CD14-positive monocyte (primary cell): ENCODE results near the gene BASP1. TPM values are rescaled to one million over a fixed set of nuclear protein-coding genes. Genes with fewer than 3 reads are reported as not detected.

ENCODE experiments used
- DNase-seq, 3 donors: peaks; one replicate each; pipeline ENCODE4 v3.0.0-alpha.2; 2011 to 2022
- H2AFZ ChIP-seq: 2 replicates; pipeline ENCODE4 v1.6.0; 2012; ENCODE audit warnings: mild to moderate bottlenecking, low read depth, low read length, inconsistent platforms; ENCODE audit not compliant: insufficient read depth, poor library complexity, severe bottlenecking
- H3K27ac ChIP-seq, 2 donors: 1 replicate in 1 of 2; 2 replicates in 1 of 2; pipeline ENCODE4 v1.5.1; 2012 to 2013; ENCODE audit warnings: low read length in 2 of 2, control low read depth in 1 of 2, inconsistent platforms in 1 of 2, low read depth in 1 of 2, mild to moderate bottlenecking in 1 of 2
- H3K27me3 ChIP-seq, 2 donors: one replicate each; pipeline versions ENCODE4 v1.6.0 to v1.6.1; 2011 to 2013; ENCODE audit warnings: low read length in 2 of 2; ENCODE audit not compliant: control insufficient read depth in 2 of 2, insufficient read depth in 2 of 2
- H3K36me3 ChIP-seq, 2 donors: replicated peaks in 1 of 2; 1 replicate in 1 of 2; 2 replicates in 1 of 2; pipeline versions ENCODE4 v1.5.1 to v1.6.1; 2012 to 2013; ENCODE audit warnings: low read length in 2 of 2, control low read depth in 1 of 2, inconsistent platforms in 1 of 2, mild to moderate bottlenecking in 1 of 2; ENCODE audit not compliant: insufficient read depth in 2 of 2, control insufficient read depth in 1 of 2
- H3K4me1 ChIP-seq, 2 donors: 1 replicate in 1 of 2; 2 replicates in 1 of 2; pipeline versions ENCODE4 v1.5.1 to v1.6.1; 2012 to 2013; ENCODE audit warnings: low read length in 2 of 2, control low read depth in 1 of 2, inconsistent platforms in 1 of 2, mild to moderate bottlenecking in 1 of 2, moderate library complexity in 1 of 2; ENCODE audit not compliant: insufficient read depth in 2 of 2, control insufficient read depth in 1 of 2
- H3K4me2 ChIP-seq: replicated peaks from 2 replicates; pipeline ENCODE3; 2012; ENCODE audit warnings: low read length, moderate library complexity, mild to moderate bottlenecking; ENCODE audit not compliant: poor library complexity, severe bottlenecking; ENCODE audit errors: extremely low read depth
- H3K4me3 ChIP-seq, 3 experiments: fragments of 200-600 bp in 1 of 3; sonication (generic) in 1 of 3; replicated peaks in 1 of 3; 1 replicate in 2 of 3; 2 replicates in 1 of 3; pipeline ENCODE4 v1.5.1; 2011 to 2013; ENCODE audit warnings: low read length in 3 of 3, mild to moderate bottlenecking in 3 of 3, control low read depth in 2 of 3, low read depth in 2 of 3, inconsistent platforms in 1 of 3, moderate library complexity in 1 of 3
- H3K79me2 ChIP-seq: 2 replicates; pipeline ENCODE4 v1.6.0; 2012; ENCODE audit warnings: mild to moderate bottlenecking, control low read depth, inconsistent platforms, low read length, moderate library complexity; ENCODE audit not compliant: insufficient read depth
- H3K9ac ChIP-seq: 2 replicates; pipeline ENCODE4 v1.6.0; 2017; ENCODE audit warnings: low read length, mild to moderate bottlenecking; ENCODE audit not compliant: insufficient read depth, poor library complexity, severe bottlenecking
- H3K9me3 ChIP-seq, 2 donors: replicated peaks in 1 of 2; 1 replicate in 1 of 2; 2 replicates in 1 of 2; pipeline versions ENCODE4 v1.5.1 to v1.6.1; 2012 to 2013; ENCODE audit warnings: low read length in 2 of 2, control low read depth in 1 of 2; ENCODE audit not compliant: control insufficient read depth in 1 of 2, insufficient read depth in 1 of 2
- H4K20me1 ChIP-seq: 2 replicates; pipeline ENCODE4 v1.6.0; 2012; ENCODE audit warnings: mild to moderate bottlenecking, low read length, control low read depth, moderate library complexity; ENCODE audit not compliant: insufficient read depth
- H3K27ac Mint-ChIP-seq, 7 donors: one replicate each; pipeline ENCODE4 v1.8.0; 2020; ENCODE audit warnings: mild to moderate bottlenecking in 7 of 7, mixed read lengths in 7 of 7, moderate library complexity in 6 of 7, inconsistent platforms in 2 of 7
- H3K27me3 Mint-ChIP-seq, 3 donors: one replicate each; pipeline ENCODE4 v1.8.0; 2021 to 2022; ENCODE audit warnings: low read depth in 3 of 3, mild to moderate bottlenecking in 3 of 3, mixed read lengths in 3 of 3, moderate library complexity in 3 of 3, inconsistent platforms in 1 of 3
- H3K36me3 Mint-ChIP-seq, 2 donors: one replicate each; pipeline ENCODE4 v1.8.0; 2020; ENCODE audit warnings: mixed read lengths in 2 of 2, inconsistent platforms in 1 of 2, mild to moderate bottlenecking in 1 of 2
- H3K4me1 Mint-ChIP-seq: one replicate; pipeline ENCODE4 v1.8.0; 2020; ENCODE audit warnings: mild to moderate bottlenecking, mixed read lengths
- H3K4me3 Mint-ChIP-seq, 2 donors: one replicate each; pipeline ENCODE4 v1.8.0; 2020; ENCODE audit warnings: mild to moderate bottlenecking in 2 of 2, mixed read lengths in 2 of 2, moderate library complexity in 1 of 2
- H3K9me3 Mint-ChIP-seq, 7 donors: one replicate each; pipeline ENCODE4 v1.8.0; 2020 to 2022; ENCODE audit warnings: mixed read lengths in 7 of 7, mild to moderate bottlenecking in 6 of 7, moderate library complexity in 6 of 7, inconsistent platforms in 2 of 7
- CTCF ChIP-seq: fragments of 200-600 bp; IDR thresholded peaks from one replicate; pipeline ENCODE4 v1.8.0; 2022; ENCODE audit warnings: antibody characterized with exemption, mild to moderate bottlenecking
- WGBS: methylation state at CpG from one replicate; pipeline ENCODE4 v1.1.5; 2013; ENCODE audit warnings: missing lambda C conversion rate; ENCODE audit not compliant: insufficient coverage; 5-methylcytosine and 5-hydroxymethylcytosine counted together
- intact Hi-C, 2 donors: fragments of 100-400 bp; cut with micrococcal nuclease; formaldehyde crosslinking; loops; one replicate each; pipeline versions ENCODE4 v1.15.0 to v1.15.1; 2023
- polyA plus RNA-seq, 3 donors: library from polyadenylated mRNA; depleted of rRNA in 1 of 3; unstranded in 2 of 3; stranded (reverse) in 1 of 3; fragments of 300-500 nt in 2 of 3; fragments of >200 nt in 1 of 3; fragmentation: Illumina TruSeq in 2 of 3; gene quantifications; 1 replicate in 2 of 3; 2 replicates in 1 of 3; pipeline ENCODE4 v1.2.3, GENCODE V29; 2012 to 2021

BASP1 gene
- polyA plus RNA-seq, 3 donors, result 23.7 to 61.6 (median 36.6) TPM

- H3K79me2 ChIP-seq, result no peaks in the 10 kb centered on the region
- no peaks in the 10 kb centered on the region for H3K9me3 Mint-ChIP-seq
- H3K4me1 Mint-ChIP-seq, result peaks cover 15% of the 10 kb centered on the region
- peak overlapping the region in 1 of 7 donors; percentile 59 for H3K27ac Mint-ChIP-seq
- no peak overlapping the region for H3K4me2 ChIP-seq
- no peak overlapping the region for H2AFZ ChIP-seq
- H3K4me3 Mint-ChIP-seq, result no peak overlapping the region
- no peak for DNase-seq
- no peaks in the 10 kb centered on the region for H4K20me1 ChIP-seq
- no peaks in the 10 kb centered on the region for H3K36me3 ChIP-seq
- no peak for TF ChIP-seq CTCF
- WGBS, result 100% methylated on average over 2 of the region's 6 CpGs
- H3K27me3 Mint-ChIP-seq, result peaks cover 0 to 3% (median 2%) of the 10 kb centered on the region in 3 donors
- no peak overlapping the region for H3K4me3 ChIP-seq
- no peaks in the 10 kb centered on the region for H3K4me1 ChIP-seq
- H3K27ac ChIP-seq, result no peak overlapping the region
- no peaks in the 10 kb centered on the region for H3K36me3 Mint-ChIP-seq
- intact Hi-C loops, result loop anchor here in 1 of 2 donors (5.0 kb wide), 1 partner anchor 395 kb away; no protein-coding TSS in a partner anchor
- no peaks in the 10 kb centered on the region for H3K9me3 ChIP-seq
- H3K27me3 ChIP-seq, result no peaks in the 10 kb centered on the region
- H3K9ac ChIP-seq, result no peak overlapping the region
These were observed 29.7 kb upstream of the BASP1 start for GRCh38 chr5:17187786-17188170.

GRCh38 chr5:17189381-17190036, 27.9 kb upstream of the BASP1 start:
- Mint-ChIP-seq H3K27me3 (peaks cover 0 to 3% (median 2%) of the 10 kb centered on the region in 3 donors), H3K4me3 (no peak overlapping the region), H3K9me3 (no peaks in the 10 kb centered on the region), H3K36me3 (no peaks in the 10 kb centered on the region), H3K4me1 (peaks cover 14% of the 10 kb centered on the region), H3K27ac (no peak overlapping the region)
- Histone ChIP-seq H3K9ac (no peak overlapping the region), H4K20me1 (no peaks in the 10 kb centered on the region), H3K4me3 (no peak overlapping the region), H3K4me1 (no peaks in the 10 kb centered on the region), H2AFZ (no peak overlapping the region), H3K27ac (no peak overlapping the region), H3K27me3 (no peaks in the 10 kb centered on the region), H3K79me2 (no peaks in the 10 kb centered on the region), H3K9me3 (no peaks in the 10 kb centered on the region), H3K4me2 (no peak overlapping the region), H3K36me3 (no peaks in the 10 kb centered on the region)
- peak; percentile 47 to 70 (median 68) for DNase-seq
- intact Hi-C loops, result loop anchor here (2.0 to 5.0 kb wide), 3 partner anchors 252 to 399 kb away; partner anchors contain the start of gene MYO10 (in 1 of the 2)
- TF ChIP-seq CTCF, result peak; percentile 92
- 36% methylated on average over 8 of the region's 13 CpGs for WGBS
